ACHN (cell line): ENCODE measurements around the gene YRDC.
"Not testable (repeated sequence)": the region's sequence is repeated elsewhere in the genome, so short reads cannot be mapped to it uniquely, and the experiment has no call there.

Experiments
- DNase-seq: peaks from one replicate; pipeline ENCODE4 v3.0.0-alpha.2; 2015
- in situ Hi-C: cut with HindIII; loops from 2 replicates; pipeline ENCODE4 v1.10.0; 2017; ENCODE audit warnings: low sequenced_read_pairs, low pct_ligation_motif_present, low pct_unique_long_range_greater_than_20kb

YRDC gene

GRCh38 chr1:37792943-37793686 is 14.9 kb downstream of the YRDC start:
- in situ Hi-C loops: no loop called here
- no peak for DNase-seq

GRCh38 chr1:37782491-37782890 is 25.5 kb downstream of the YRDC start:
- in situ Hi-C loops: no loop called here
- no peak for DNase-seq

GRCh38 chr1:37778654-37779053 is 29.4 kb downstream of the YRDC start:
- in situ Hi-C loops: no loop called here
- no peak for DNase-seq

- in situ Hi-C loops: no loop called here
- no peak for DNase-seq
These were observed 31.0 kb downstream of the YRDC start for GRCh38 chr1:37776946-37777516.

GRCh38 chr1:37771440-37771839 is 36.6 kb downstream of the YRDC start:
- in situ Hi-C loops, DNase-seq: not testable (repeated sequence)

GRCh38 chr1:37767488-37767887 is 40.5 kb downstream of the YRDC start:
- no peak for DNase-seq
- in situ Hi-C loops: no loop called here

- in situ Hi-C loops: no loop called here
- DNase-seq: peak; percentile 12
These were observed 41.9 kb downstream of the YRDC start for GRCh38 chr1:37765916-37766664.

GRCh38 chr1:37764888-37765441 is 43.0 kb downstream of the YRDC start, which contains the start of gene EPHA10:
Gene EPHA10, minus strand, starts transcription at chr1:37765120. Its CDS starts 54 bp downstream, at chr1:37765066.
- DNase-seq: no peak
- in situ Hi-C loops: no loop called here

- in situ Hi-C loops: no loop called here
These were observed 43.6 kb downstream of the YRDC start for GRCh38 chr1:37764414-37764825.

GRCh38 chr1:37763791-37764413 is 44.1 kb downstream of the YRDC start:
- DNase-seq: no peak
- in situ Hi-C loops: no loop called here

More at GRCh38 chr1:37764414-37764825, 43.6 kb downstream of the YRDC start:
- DNase-seq: peak; percentile 55

GRCh38 chr1:37762516-37762915 is 45.5 kb downstream of the YRDC start:
- DNase-seq: no peak
- in situ Hi-C loops: no loop called here

GRCh38 chr1:37761416-37762095 is 46.5 kb downstream of the YRDC start:
- no peak for DNase-seq
- in situ Hi-C loops: no loop called here

GRCh38 chr1:37759451-37759850 is 48.6 kb downstream of the YRDC start:
- DNase-seq: no peak
- in situ Hi-C loops: no loop called here

GRCh38 chr1:37755951-37756560 is 52.0 kb downstream of the YRDC start:
- no peak for DNase-seq
- in situ Hi-C loops: no loop called here

- no peak for DNase-seq
- in situ Hi-C loops: no loop called here
These were observed 52.7 kb downstream of the YRDC start for GRCh38 chr1:37755290-37755689.

- in situ Hi-C loops: no loop called here
- no peak for DNase-seq
These were observed 54.3 kb downstream of the YRDC start for GRCh38 chr1:37753473-37754321.
